CD4-positive, CD25-positive, alpha-beta regulatory T cell (primary cell): ENCODE results near the gene ZNF629. TPM values are rescaled to one million over a fixed set of nuclear protein-coding genes. Genes with fewer than 3 reads are reported as not detected.
"Not testable (repeated sequence)": the region's sequence is repeated elsewhere in the genome, so short reads cannot be mapped to it uniquely, and the experiment has no call there.

Experiments used
- ATAC-seq, 2 donors: fragments of 150-1000 bp; cut with Tn5 transposase; one replicate each; pipeline ENCODE4 v1.10.0; 2021; ENCODE audit warnings: low read depth in 2 of 2, moderate number of reproducible peaks in 2 of 2, moderate library complexity in 1 of 2
- DNase-seq, 3 donors: peaks; one replicate each; pipeline versions ENCODE4 v3.0.0 to v3.0.0-alpha.2; 2012 to 2022; ENCODE audit warnings: mixed read lengths in 1 of 3
- H3K27ac ChIP-seq: one replicate; pipeline ENCODE4 v1.7.0; 2013; ENCODE audit warnings: mild to moderate bottlenecking, low read length; ENCODE audit not compliant: insufficient read depth, poor library complexity, severe bottlenecking
- H3K27me3 ChIP-seq: one replicate; pipeline ENCODE4 v1.7.0; 2013; ENCODE audit warnings: low read length; ENCODE audit not compliant: control insufficient read depth, insufficient read depth
- H3K36me3 ChIP-seq: one replicate; pipeline ENCODE4 v1.7.0; 2013; ENCODE audit warnings: mild to moderate bottlenecking, low read length, moderate library complexity; ENCODE audit not compliant: control insufficient read depth, insufficient read depth
- H3K4me1 ChIP-seq: 2 replicates; pipeline ENCODE4 v1.7.0; 2013; ENCODE audit warnings: mild to moderate bottlenecking, low read length; ENCODE audit not compliant: insufficient read depth, control insufficient read depth, poor library complexity, severe bottlenecking
- H3K4me3 ChIP-seq: one replicate; pipeline ENCODE4 v1.7.0; 2013; ENCODE audit warnings: low read depth, mild to moderate bottlenecking, low read length, moderate library complexity
- H3K9me3 ChIP-seq, 2 experiments: 1 replicate in 1 of 2; 2 replicates in 1 of 2; pipeline ENCODE4 v1.7.0; 2013; ENCODE audit warnings: low read length in 2 of 2, mild to moderate bottlenecking in 1 of 2, moderate library complexity in 1 of 2; ENCODE audit not compliant: control insufficient read depth in 2 of 2
- H3K27ac Mint-ChIP-seq, 3 donors: one replicate each; pipeline ENCODE4 v1.8.0; 2020 to 2022; ENCODE audit warnings: mild to moderate bottlenecking in 3 of 3, mixed read lengths in 3 of 3, moderate library complexity in 2 of 3
- H3K27me3 Mint-ChIP-seq: one replicate; pipeline ENCODE4 v1.8.0; 2022; ENCODE audit warnings: mild to moderate bottlenecking, mixed read lengths
- H3K36me3 Mint-ChIP-seq: one replicate; pipeline ENCODE4 v1.8.0; 2020; ENCODE audit warnings: mixed read lengths
- H3K4me1 Mint-ChIP-seq, 4 donors: one replicate each; pipeline ENCODE4 v1.8.0; 2020 to 2022; ENCODE audit warnings: mixed read lengths in 4 of 4, mild to moderate bottlenecking in 1 of 4
- H3K4me3 Mint-ChIP-seq, 4 donors: one replicate each; pipeline ENCODE4 v1.8.0; 2020 to 2022; ENCODE audit warnings: mild to moderate bottlenecking in 4 of 4, mixed read lengths in 4 of 4, moderate library complexity in 3 of 4
- H3K9me3 Mint-ChIP-seq, 7 donors: one replicate each; pipeline ENCODE4 v1.8.0; 2020 to 2022; ENCODE audit warnings: mixed read lengths in 7 of 7, mild to moderate bottlenecking in 3 of 7, moderate library complexity in 2 of 7
- polyA plus RNA-seq, 4 donors: library from polyadenylated mRNA; unstranded; fragments of 300-500 nt; fragmentation: Illumina TruSeq; gene quantifications; one replicate each; pipeline ENCODE4 v1.2.3, GENCODE V29; 2021
- total RNA-seq: library from RNA; stranded (reverse); gene quantifications from one replicate; pipeline ENCODE4 v1.2.3, GENCODE V29; 2022

Gene ZNF629
- total and polyA plus RNA-seq, 5 donors from 2014 or later: 0.23 to 0.79 (median 0.39) TPM

DNA sequence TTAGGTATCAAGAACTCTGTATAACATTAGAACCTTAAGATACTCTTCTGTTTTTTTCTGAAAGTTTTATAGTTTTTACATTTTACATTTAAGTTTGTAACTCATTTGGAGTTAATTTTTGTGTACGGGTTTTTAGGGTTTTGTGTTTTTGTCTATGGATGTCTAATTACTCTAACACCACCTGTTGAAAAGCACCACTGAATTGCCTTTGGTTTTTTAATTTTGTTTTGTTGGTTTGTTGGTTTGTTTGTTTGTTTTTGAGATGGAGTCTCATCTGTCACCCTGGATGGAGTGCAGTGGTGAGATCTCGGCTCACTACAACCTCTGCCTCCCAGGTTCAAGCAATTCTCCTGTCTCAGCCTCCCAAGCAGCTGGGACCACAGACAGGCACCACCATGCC, 29.8 kb upstream of the ZNF629 start:
- peaks cover 9% of the 10 kb centered on the region for H3K4me1 ChIP-seq
- H3K9me3 Mint-ChIP-seq: peaks cover 0 to 1% (median 0%) of the 10 kb centered on the region in 7 donors
- no peaks in the 10 kb centered on the region for H3K36me3 Mint-ChIP-seq
- H3K27ac ChIP-seq: no peak overlapping the region
- no peaks in the 10 kb centered on the region for H3K9me3 ChIP-seq
- no peak for ATAC-seq
- H3K27me3 Mint-ChIP-seq: peaks cover 4% of the 10 kb centered on the region
- H3K27ac Mint-ChIP-seq: no peak overlapping the region
- no peaks in the 10 kb centered on the region for H3K36me3 ChIP-seq
- no peaks in the 10 kb centered on the region for H3K27me3 ChIP-seq
- H3K4me3 ChIP-seq: no peak overlapping the region
- H3K4me1 Mint-ChIP-seq: peaks cover 0 to 14% (median 8%) of the 10 kb centered on the region in 4 donors
- H3K4me3 Mint-ChIP-seq: no peak overlapping the region
- no peak for DNase-seq

DNA sequence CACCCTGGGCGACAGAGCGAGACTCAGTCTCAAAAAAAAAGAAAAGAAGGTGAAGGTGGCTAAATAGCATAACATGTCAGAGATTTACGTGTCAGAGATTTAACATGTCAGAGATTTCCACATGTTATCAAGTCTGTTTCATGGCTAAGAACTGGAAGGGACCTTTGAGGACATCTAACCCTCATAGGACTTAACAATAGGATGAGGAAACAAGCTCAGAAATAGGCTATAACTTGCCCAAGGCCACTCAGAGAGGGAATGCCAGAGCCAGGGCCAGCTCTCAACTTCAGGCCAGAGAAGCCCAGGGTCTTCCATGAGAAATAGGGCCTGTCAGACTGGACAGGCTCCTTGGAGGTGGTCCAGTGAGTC, 26.8 kb upstream of the ZNF629 start:
- DNase-seq (no peak), ATAC-seq (peak in 1 of 2 donors; percentile 1)
- peaks cover 9% of the 10 kb centered on the region for H3K4me1 ChIP-seq
- Mint-ChIP-seq H3K9me3 (no peaks in the 10 kb centered on the region), H3K27ac (peak overlapping the region; percentile 85 to 92 (median 88)), H3K4me3 (peak overlapping the region; percentile 86 to 92 (median 86)), H3K27me3 (peaks cover 4% of the 10 kb centered on the region), H3K4me1 (peaks cover 0 to 14% (median 8%) of the 10 kb centered on the region in 4 donors), H3K36me3 (no peaks in the 10 kb centered on the region)
- H3K4me3 ChIP-seq: peak overlapping the region; percentile 78
- no peaks in the 10 kb centered on the region for H3K9me3 ChIP-seq
- H3K27ac ChIP-seq: peak overlapping the region; percentile 63
- no peaks in the 10 kb centered on the region for H3K27me3 ChIP-seq
- H3K36me3 ChIP-seq: no peaks in the 10 kb centered on the region

DNA sequence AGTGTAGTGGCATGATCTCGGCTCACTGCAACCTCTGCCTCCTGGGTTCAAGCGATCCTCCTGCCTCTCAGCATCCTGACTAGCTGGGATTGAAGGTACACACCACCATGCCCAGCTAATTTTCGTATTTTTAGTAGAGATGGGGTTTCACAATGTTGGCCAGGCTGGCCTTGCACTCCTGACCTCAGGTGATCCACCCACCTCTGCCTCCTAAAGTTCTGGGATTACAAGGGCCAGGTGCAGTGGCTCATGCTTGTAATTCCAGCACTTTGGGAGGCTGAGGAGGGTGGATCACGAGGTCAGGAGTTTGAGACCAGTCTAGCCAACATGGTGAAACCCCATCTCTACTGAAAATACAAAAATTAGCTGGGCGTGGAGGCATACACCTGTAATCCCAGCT, 22.7 kb upstream of the ZNF629 start:
- not testable (repeated sequence) for H3K36me3 Mint-ChIP-seq, H3K4me3 ChIP-seq, H3K9me3 ChIP-seq, DNase-seq, ATAC-seq, H3K27ac ChIP-seq, H3K36me3 ChIP-seq, H3K9me3 Mint-ChIP-seq, H3K27me3 ChIP-seq
- peaks cover 26% of the 10 kb centered on the region for H3K4me1 ChIP-seq
- peak overlapping the region in 1 of 4 donors; percentile 82 for H3K4me3 Mint-ChIP-seq
- H3K27ac Mint-ChIP-seq: peak overlapping the region in 1 of 3 donors; percentile 21
- H3K4me1 Mint-ChIP-seq: peaks cover 5 to 27% (median 11%) of the 10 kb centered on the region in 4 donors
- H3K27me3 Mint-ChIP-seq: peaks cover 18% of the 10 kb centered on the region

- Mint-ChIP-seq H3K27me3 (peaks cover 15% of the 10 kb centered on the region), H3K4me1 (peaks cover 4 to 22% (median 8%) of the 10 kb centered on the region in 4 donors), H3K27ac (peak overlapping the region in 1 of 3 donors; percentile 21), H3K4me3 (peak overlapping the region in 1 of 4 donors; percentile 82)
- H3K27ac ChIP-seq, ATAC-seq, H3K9me3 Mint-ChIP-seq, H3K36me3 Mint-ChIP-seq, H3K36me3 ChIP-seq, H3K9me3 ChIP-seq, H3K27me3 ChIP-seq, DNase-seq, H3K4me3 ChIP-seq: not testable (repeated sequence)
- peaks cover 23% of the 10 kb centered on the region for H3K4me1 ChIP-seq
These were observed 22.0 kb upstream of the ZNF629 start for GRCh38 chr16:30808890-30809426.

- H3K4me1 Mint-ChIP-seq: peaks cover 0 to 18% (median 7%) of the 10 kb centered on the region in 4 donors
- no peak overlapping the region for H3K27ac Mint-ChIP-seq
- peaks cover 15% of the 10 kb centered on the region for H3K27me3 Mint-ChIP-seq
- no peak for ATAC-seq
- no peaks in the 10 kb centered on the region for H3K36me3 Mint-ChIP-seq
- Histone ChIP-seq H3K4me3 (no peak overlapping the region), H3K36me3 (no peaks in the 10 kb centered on the region), H3K27me3 (no peaks in the 10 kb centered on the region), H3K4me1 (peaks cover 18% of the 10 kb centered on the region), H3K9me3 (no peaks in the 10 kb centered on the region), H3K27ac (no peak overlapping the region)
- H3K9me3 Mint-ChIP-seq: no peaks in the 10 kb centered on the region
- no peak overlapping the region for H3K4me3 Mint-ChIP-seq
- no peak for DNase-seq
These were observed 21.1 kb upstream of the ZNF629 start for GRCh38 chr16:30808146-30808545.

DNA sequence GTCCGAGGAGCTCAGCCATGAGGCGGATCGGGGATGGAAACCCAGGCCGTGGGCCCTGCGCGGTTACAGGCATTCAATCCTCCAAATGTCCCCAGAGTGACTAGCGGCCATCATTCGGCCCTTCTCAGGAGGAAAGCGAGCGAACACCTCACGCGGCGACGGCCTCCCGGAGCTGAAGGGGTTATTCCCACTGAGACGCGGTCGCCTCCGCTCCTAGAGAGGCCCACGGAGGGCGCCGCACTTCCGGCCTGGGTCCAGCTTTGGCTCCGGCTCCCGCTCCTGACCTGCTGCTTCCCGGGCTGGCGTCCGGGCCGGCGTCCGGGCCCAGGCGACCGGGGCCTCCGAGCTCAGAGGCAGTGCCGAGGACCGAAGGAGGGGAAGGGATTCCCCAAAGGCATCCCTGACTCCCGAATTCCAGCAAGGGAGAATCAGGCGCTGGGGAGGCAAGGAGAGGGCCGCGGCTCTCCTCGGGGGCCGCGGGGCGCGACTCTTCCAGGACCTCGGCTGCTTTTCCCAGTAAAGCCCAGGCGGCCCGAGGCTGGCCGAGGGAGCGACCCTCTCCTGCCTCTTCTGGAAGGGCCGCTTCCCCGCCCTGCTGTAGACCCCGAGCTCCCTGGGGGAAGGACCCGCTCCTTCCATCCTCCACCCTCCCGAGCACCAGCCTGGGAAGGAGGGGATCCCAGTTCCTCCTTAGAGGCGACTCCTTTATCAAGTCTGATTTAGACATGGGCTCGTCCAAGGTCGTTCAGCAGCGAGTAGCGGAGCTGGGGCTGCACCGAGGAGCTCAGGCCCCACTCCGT, 18.6 kb upstream of the ZNF629 start:
- ATAC-seq (peak; percentile 76 to 88), DNase-seq (peak; percentile 36 to 48 (median 38))
- Histone ChIP-seq H3K4me1 (peaks cover 18% of the 10 kb centered on the region), H3K9me3 (no peaks in the 10 kb centered on the region), H3K27me3 (no peaks in the 10 kb centered on the region), H3K4me3 (peak overlapping the region; percentile 26), H3K27ac (no peak overlapping the region), H3K36me3 (no peaks in the 10 kb centered on the region)
- Mint-ChIP-seq H3K9me3 (no peaks in the 10 kb centered on the region), H3K4me1 (peaks cover 0 to 18% (median 7%) of the 10 kb centered on the region in 4 donors), H3K36me3 (no peaks in the 10 kb centered on the region), H3K27ac (peak overlapping the region in 2 of 3 donors; percentile 55 to 87), H3K4me3 (peak overlapping the region; percentile 75 to 86 (median 82)), H3K27me3 (peaks cover 15% of the 10 kb centered on the region)

DNA sequence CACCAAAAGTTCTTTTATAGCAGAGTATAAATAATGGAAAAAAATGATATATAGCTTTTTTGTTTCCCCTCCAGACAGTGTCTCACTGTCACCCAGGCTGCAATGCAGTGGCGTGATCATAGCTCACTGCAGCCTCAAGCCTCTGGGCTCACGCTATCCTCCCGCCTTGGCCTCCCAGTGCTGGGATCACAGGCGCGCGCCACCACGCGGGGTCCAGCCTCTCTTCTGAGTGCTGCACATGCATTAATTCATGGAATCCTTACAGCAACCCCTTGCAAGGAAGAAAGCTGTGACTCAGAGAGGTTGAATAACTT, 18.0 kb upstream of the ZNF629 start:
- ATAC-seq (no peak), DNase-seq (no peak)
- H3K9me3 Mint-ChIP-seq: no peaks in the 10 kb centered on the region
- H3K36me3 ChIP-seq: no peaks in the 10 kb centered on the region
- H3K27me3 ChIP-seq: no peaks in the 10 kb centered on the region
- peak overlapping the region; percentile 58 to 86 (median 80) for H3K4me3 Mint-ChIP-seq
- H3K27me3 Mint-ChIP-seq: peaks cover 15% of the 10 kb centered on the region
- peaks cover 18% of the 10 kb centered on the region for H3K4me1 ChIP-seq
- no peak overlapping the region for H3K4me3 ChIP-seq
- H3K9me3 ChIP-seq: no peaks in the 10 kb centered on the region
- peak overlapping the region in 2 of 3 donors; percentile 32 to 55 for H3K27ac Mint-ChIP-seq
- H3K36me3 Mint-ChIP-seq: no peaks in the 10 kb centered on the region
- peaks cover 0 to 18% (median 7%) of the 10 kb centered on the region in 4 donors for H3K4me1 Mint-ChIP-seq
- H3K27ac ChIP-seq: no peak overlapping the region
